Stimulated activated CD8-positive, alpha-beta memory T cell treated with anti-CD3 and anti-CD28 coated beads, Interleukin-15, amount 100 ng/mL, for 24 hours (primary cell): ENCODE measurements around the gene ASNS.
A peak's percentile ranks its signal among the peaks of the same experiment; 100 is the strongest.
"Not testable (repeated sequence)": the region's sequence is repeated elsewhere in the genome, so short reads cannot be mapped to it uniquely, and the experiment has no call there.

ENCODE experiments used
- DNase-seq: peaks from one replicate; pipeline ENCODE4 v3.0.0-alpha.2; 2020; ENCODE audit warnings: low read depth

ASNS gene, protein sequence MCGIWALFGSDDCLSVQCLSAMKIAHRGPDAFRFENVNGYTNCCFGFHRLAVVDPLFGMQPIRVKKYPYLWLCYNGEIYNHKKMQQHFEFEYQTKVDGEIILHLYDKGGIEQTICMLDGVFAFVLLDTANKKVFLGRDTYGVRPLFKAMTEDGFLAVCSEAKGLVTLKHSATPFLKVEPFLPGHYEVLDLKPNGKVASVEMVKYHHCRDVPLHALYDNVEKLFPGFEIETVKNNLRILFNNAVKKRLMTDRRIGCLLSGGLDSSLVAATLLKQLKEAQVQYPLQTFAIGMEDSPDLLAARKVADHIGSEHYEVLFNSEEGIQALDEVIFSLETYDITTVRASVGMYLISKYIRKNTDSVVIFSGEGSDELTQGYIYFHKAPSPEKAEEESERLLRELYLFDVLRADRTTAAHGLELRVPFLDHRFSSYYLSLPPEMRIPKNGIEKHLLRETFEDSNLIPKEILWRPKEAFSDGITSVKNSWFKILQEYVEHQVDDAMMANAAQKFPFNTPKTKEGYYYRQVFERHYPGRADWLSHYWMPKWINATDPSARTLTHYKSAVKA

DNA sequence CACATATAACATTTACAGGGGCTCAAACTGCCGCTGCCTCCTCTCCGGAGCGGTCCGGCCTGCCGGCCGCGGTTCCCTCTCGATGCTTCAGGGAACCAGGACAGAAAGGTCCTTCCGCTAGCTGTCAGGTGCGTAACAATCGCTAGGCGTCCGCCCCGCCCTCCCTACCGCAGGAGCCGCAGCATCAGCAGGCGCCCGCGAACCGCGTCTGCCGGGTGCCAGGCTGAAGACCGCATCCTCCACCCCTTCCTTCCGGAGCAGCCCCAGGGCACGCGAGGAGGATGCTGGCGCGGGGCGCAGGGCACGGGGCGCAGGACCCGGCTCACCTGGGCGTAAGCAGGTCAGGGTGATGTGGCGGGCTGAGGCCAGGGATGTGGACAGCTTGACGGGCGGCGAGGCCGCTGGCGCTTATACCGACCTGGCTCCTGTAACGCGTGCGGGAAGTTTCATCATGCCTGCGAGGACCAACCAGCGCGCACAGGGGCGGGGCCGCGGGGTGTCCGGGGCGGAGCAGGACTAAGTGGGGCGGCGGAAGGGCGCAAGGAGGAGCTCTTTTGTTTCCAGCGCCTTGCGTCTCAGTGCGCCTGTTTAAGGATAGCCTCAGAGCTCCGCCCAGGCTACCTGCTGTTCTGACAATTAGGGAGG lies at the start of gene ASNS:
Gene ASNS, minus strand, starts transcription at position 384 of the 645 bp plus-strand sequence. CDS start 3,252 bp downstream, outside the sequence.
- DNase-seq, result peak; percentile 72

DNA sequence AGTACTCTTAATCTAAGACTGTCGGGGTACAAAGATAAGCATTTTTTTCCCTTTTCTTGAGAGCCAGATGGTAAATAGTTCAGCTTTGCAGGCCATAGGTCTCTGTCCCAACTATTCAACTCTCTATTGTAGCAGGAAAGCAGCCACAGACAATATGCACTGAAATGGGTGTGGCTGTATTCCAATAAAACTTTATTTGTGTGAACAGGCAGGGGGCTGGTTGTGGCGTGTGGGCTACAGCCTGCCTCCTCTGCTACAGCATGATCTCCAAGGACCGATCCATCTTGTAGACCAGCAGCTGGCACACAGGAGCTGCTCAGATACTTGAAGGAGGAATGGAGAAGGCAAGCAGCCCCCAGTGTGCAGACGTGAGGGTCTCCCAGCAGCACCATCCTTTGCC lies 49.0 kb upstream of the ASNS start:
- DNase-seq, result not testable (repeated sequence)

DNA sequence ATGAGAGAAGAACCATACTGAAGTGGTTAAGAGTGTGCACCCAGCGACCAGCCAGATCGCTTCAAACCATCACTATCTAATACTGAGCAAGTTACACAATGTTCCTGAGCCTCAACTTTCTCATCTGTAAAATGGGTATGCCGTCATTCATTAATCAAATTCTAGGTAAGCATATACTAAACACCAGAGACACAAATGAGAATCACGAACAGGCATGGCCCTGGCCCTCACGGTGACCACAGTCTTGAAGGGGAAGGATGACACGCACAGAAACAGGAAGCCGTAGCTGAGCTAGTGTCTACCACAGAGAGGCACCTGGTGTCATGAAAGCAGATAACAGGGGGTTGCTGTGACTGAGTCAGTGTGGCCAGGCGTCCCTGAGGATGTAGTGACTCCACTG lies 43.1 kb upstream of the ASNS start:
- not testable (repeated sequence) for DNase-seq

DNA sequence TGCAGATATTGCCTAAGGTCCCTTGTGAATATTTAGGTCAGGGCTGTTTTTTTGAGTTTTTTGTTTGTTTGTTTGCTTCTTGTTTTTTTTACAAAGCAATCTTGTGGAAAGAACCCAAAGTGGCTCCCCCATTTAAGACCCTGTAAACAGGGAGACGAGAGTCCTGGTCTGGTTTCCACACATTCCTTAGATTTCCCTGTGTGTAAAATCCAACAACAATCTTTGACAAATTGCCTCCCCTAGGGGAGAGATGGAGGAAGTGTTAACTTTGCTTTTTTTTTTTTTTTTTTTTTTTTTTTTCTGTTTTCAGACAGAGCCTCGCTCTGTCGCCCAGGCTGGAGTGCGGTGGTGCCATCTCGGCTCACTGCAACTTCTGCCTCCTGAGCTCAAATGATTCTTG lies 40.1 kb upstream of the ASNS start:
- not testable (repeated sequence) for DNase-seq

DNA sequence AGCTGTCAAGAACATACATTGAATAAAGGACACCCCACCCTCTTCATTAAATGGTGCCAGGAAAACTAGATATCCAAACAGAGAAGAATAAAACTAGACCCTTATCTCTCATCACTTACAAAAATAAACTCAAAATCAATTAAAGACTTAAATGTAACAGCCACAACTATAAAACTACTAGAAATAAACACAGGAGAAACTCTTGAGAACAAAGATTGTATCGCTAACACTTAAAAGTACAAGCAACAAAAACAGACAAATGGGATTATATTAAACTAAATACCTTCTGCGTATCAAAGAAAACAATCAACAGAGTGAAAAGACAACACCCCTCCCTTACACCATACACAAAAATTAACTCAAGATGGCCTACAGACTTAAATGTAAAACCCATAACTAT lies 24.7 kb upstream of the ASNS start:
- DNase-seq, result not testable (repeated sequence)

DNA sequence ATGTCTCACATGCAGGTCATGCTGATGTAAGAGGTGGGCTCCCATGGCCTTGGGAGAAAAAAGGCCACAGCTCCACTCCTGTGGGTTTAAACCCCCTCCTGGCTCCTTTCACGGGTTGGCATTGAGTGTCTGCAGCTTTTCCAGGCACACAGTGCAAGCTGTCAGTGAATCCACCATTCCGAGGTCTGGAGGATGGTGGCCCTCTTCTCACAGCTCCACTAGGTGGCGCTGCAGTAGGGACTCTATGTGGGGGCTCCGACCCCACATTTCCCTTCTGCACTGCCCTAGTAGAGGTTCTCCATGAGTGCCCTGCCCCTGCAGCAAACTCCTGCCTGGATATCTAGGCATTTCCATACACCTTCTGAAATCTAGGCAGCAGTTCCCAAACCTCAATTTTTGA lies 19.5 kb upstream of the ASNS start:
- DNase-seq, result not testable (repeated sequence)

DNA sequence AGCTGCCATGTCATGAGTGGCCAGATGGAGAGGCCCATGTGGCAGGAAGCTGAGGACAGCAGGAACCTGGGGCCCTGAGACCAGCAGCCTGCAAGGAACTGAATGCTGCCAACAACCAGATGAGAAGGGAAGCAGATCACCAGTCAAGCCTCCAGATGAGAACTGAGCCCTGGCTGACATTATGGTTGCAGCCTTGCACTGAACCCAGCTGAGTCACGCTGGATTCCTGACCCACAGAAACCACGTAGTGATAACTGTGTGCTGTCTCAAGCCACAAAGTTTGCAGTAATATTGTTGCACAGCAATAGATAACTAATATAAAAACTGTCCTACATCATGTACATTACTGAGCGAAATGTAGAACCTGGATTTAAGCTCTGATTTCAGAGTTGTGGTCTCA lies 7.3 kb upstream of the ASNS start:
- DNase-seq, result not testable (repeated sequence)

DNA sequence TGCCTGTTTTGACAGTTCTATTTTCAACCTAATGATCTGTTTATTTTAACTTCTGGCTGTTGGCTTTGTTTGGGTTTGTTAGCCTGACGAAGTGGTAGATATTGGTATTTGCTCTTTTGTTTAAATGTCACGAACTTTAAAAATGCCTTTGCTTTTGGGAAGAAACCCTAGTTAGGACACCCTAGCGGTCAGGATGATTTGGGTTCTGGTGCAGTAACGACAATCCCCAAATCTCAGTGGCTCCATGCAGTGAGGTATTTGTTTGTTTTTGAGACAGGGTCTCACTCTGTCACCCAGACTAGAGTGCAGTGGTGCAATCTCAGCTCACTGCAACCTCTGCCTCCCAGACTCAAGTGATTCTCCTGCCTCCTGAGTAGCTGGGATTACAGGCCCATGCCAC lies 2.7 kb upstream of the ASNS start:
- not testable (repeated sequence) for DNase-seq

DNA sequence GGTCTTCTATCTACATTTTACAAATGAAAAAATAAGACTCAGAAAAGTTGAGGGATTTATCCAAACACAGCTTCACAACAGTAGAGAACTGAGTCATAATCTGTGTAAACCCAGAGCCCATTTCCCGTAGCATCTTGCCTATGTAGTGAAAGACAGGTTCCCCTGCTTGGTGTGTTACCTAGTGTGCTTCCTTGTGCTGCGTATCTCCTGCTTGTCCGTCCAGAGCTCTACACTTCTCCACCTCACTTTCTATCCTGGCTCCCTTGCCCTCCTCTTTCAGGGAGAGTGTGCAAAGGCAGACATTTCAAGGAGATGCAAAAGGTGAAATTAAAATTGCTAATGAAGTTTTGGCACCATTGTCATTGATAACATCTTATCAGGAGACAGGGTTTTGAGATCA lies 1.4 kb upstream of the ASNS start:
- DNase-seq, result no peak

DNA sequence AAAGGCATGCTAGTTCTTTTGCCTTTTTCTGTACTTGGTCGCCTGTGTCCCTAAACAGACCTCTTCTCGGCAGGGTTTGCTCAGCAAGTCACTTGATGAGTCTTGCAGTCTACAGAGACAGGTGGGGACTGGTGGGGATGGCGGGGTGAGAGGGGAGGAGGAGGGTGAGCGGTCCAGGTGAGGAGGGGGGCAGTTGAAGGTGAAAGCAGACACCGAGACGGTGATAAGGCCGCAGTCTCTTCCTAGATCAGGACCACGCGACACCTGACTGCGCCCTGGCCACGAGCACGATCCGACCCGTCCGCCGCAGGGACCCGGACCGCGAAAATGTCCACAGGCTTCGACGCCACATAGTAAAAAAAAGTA lies 566 bp downstream of the ASNS start:
- no peak for DNase-seq

DNA sequence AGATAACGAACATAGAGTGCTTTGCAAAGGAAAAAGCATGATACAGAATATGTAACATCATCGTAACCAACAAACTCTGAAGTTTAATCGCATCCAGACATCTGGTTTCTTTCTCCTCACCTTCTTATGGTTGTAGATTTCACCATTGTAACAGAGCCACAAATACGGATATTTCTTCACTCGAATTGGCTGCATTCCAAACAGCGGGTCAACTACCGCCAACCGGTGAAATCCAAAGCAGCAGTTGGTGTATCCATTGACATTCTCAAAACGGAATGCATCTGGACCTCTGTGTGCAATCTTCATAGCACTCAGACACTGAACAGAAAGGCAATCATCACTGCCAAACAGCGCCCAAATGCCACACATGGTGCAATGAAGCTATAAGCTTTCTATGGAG lies 3.4 kb downstream of the ASNS start:
- DNase-seq, result no peak

DNA sequence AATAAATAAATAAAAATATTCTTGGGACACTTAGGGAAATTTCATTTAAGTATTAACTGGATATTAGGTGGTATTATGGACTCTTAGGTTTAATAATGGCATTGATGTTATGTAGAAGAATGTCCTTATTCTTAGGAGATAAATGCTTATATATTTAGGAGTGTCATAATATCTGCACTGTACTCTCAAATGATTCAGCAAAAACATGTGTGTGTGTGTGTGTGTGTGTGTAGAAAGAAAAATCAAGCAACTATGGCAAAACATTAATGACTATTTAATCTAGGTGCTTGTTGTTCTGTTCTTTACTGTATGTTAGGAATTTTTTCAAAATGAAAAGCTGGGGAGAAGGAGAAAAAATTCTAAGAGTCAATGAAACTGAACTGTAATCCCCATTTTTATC lies 3.9 kb downstream of the ASNS start:
- DNase-seq, result no peak

DNA sequence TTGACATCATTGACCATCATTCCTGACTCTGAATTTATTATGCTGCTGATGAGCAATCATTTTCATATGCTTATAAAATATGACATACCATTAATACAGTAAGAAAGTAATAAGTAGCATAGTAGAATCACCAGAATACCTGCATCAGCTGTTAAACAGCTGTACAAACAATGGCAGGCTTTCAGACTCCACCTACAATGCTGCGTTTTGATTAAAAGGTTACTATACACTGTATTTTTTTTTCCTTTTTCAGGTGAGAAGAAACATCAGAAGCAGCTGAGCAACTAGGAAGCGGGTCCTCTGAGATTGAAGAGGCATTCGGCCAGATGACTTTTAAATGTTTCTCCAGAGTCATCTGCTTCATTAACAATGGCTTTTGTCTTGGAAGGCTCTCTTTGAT lies 7.1 kb downstream of the ASNS start:
- no peak for DNase-seq

DNA sequence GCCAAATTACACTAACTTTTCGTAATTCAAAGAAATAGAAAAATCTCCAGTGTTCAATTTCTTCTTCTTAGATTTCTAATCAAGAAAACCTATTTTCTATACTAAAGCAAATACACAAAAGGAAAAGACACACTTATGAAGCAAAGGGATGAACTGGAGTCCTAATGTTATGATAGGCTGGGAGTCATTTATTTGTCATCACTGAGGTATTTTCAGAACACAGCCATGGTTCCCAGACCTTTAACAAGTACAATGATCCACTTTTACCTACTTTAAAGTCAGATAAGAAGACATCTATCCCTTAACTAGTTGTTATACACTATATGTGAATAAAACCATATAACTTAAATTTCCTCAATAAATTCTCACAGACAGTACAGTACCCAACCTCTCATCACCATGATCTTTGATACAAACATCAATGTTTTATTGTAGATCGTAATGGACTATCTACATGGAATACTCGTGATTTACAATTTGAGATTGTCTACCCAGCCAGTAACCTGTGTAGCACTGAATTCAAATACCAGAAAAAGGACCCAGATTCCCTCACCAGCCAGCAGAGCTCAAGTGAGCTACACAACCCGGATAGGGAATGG lies 12.5 kb downstream of the ASNS start:
- DNase-seq, result no peak

DNA sequence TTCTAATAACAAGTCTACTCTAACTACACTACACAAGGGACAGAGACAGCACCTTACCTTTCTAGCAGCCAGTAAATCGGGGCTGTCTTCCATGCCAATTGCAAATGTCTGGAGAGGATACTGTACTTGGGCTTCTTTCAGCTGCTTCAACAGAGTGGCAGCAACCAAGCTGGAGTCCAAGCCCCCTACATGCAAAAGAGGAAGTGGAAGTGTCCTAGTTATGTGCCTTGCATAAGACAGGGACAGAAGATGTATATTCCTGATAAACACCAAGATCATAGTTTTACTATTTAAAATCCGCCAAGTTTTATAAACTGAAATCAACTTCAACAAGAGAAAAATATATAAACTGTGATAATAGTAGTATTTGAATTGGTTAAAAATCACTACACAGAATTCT lies 14.0 kb downstream of the ASNS start:
- DNase-seq, result no peak

DNA sequence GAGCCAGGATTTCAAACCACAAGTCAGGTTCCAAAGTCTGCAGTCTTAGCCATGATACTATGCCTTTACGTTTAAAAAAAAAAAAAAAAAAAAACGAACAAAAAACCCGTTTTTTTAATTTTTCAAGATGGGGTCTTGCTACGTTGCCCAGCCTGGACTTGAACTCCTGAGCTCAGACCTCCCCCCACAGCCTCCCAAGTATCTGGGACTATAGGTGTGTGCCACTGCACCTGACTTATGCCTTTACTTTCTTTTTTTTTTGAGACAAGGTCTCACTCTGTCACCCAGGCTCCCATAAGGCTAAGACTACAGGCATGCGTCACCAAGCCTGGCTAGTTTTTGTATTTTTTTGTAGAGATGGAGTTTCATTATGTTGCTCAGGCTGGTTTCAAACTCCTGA lies 14.7 kb downstream of the ASNS start:
- DNase-seq, result no peak

DNA sequence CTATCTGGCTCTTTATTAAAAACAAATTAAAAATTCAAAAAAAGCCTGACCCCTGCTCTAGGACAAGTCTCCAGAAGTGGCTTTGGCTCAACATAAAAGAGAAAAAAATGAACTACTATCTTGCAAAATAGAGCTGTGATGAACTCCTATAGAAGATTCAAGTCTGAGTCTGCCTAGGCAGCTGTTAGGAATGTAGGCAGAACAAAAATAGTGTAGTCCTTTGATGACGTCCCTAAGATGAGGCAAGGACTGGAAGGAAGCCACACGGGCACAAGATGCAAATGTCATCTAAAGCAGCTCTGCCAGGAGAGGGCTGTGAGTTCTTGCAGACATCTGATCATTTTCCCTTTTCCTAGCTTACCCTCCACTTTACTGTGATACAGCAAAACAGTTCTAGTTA lies 20.5 kb downstream of the ASNS start:
- no peak for DNase-seq

DNA sequence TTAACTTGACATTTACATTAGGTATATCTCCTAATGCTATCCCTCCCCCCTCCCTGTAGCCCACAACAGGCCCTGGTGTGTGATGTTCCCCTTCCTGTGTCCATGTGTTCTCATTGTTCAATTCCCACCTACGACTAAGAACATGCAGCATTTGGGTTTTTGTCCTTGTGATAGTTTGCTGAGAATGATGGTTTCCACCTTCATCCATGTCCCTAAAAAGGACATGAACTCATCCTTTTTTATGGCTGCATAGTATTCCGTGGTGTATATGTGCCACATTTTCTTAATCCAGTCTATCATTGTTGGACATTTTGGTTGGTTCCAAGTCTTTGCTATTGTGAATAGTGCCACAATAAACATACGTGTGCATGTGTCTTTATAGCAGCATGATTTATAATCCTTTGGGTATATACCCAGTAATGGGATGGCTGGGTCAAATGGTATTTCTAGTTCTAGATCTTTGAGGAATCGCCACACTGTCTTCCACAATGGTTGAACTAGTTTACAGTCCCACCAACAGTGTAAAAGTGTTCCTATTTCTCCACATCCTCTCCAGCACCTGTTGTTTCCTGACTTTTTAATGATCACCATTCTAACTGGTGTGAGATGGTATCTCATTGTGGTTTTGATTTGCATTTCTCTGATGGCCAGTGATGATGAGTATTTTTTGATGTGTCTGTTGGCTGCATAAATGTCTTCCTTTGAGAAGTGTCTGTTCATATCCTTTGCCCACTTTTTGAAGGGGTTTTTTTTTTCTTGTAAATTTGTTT lies 21.8 kb downstream of the ASNS start:
- not testable (repeated sequence) for DNase-seq

DNA sequence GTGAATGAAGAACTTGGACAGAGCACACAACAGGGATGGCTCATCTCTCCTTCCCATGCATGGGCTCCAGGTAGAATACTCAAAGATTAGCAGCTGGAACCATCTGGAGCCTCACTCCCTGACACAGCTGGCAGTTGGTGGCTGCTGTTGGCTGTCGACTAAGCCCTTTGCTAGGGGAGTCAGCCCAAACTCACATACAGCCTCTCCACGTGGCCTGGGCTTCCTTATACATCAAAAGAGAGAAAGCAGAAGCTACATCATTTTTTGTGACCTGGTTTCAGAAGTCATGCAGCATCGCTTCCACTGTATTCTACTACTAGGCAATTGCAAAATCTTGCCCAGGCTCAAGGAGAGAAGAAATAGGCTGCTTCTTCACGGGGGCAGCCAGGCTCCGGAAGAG lies 24.4 kb downstream of the ASNS start:
- DNase-seq, result no peak

DNA sequence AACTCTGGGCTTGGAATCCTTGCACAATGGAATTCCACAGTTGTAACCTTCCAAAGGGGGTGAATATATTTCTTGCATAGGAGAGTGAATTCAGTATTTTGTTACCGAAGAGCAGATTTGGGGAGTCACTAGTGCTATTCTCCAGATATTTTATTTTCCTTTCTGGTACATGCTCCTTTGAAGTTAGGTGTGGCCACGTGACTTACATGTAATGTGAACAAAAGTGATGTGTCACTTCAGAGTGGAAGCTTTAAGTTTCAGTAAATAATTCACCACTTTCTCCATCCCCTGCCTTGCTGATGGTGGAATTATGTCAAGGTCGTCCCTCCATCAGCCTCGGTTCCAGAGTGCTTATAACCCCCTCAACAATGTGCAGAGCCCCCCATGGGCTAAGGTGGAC lies 25.3 kb downstream of the ASNS start:
- no peak for DNase-seq

DNA sequence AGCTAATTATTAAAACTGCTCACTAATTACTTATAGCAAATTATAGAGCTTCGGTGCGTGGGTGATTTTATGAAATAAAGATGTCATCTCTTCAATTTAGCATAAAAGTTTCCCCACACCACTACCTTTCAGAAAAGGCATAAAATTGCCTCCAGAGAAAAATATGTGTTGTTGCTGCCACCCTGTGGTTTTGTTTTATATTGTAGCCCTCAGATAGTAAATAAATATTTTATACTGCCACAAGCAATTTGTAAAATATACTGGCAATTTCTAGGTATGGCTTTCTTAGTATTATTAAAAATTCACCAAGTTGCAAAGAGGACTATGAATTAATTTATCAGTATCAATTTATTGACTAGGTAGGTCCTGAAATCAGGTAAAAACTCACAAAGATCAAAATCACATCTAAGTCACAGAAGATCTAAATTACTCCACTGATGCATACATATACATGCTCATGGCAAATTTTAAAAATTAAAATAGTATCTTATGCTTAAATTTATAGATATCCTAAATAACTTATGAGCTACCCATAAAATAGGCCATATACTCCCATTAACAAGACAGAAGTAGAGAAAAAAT lies 26.5 kb downstream of the ASNS start:
- DNase-seq, result no peak

DNA sequence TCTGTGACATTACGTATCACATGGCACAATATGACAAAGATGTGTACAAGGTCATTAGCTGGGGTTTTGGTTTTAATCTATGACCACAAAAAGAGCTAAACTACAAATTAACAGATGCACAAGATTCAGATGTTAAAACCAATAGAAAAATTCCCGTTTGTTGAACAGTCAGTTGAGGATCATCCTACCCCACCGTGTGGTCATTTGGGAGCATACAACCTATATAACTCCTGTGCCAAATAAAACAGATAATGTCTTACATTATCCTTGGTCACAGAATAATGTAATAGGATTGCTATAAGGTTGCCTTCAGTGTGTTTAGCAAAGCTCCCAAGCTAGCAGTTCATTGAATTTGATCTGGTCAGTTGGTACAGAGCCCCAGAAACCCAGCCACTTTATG lies 28.2 kb downstream of the ASNS start:
- DNase-seq, result no peak
